Nephron (organoid): ENCODE data around the gene FAIM2.

ENCODE experiments used
- H3K27ac Mint-ChIP-seq, 3 experiments: 2 replicates each; pipeline ENCODE4 v1.8.0; 2020; ENCODE audit warnings: mixed read lengths in 3 of 3, mild to moderate bottlenecking in 2 of 3, moderate library complexity in 1 of 3
- H3K27me3 Mint-ChIP-seq: 2 replicates; pipeline ENCODE4 v1.8.0; 2021; ENCODE audit warnings: low read depth, mild to moderate bottlenecking, moderate library complexity, mixed read lengths
- H3K36me3 Mint-ChIP-seq: 2 replicates; pipeline ENCODE4 v1.8.0; 2020; ENCODE audit warnings: low read depth, mixed read lengths
- H3K4me1 Mint-ChIP-seq: 2 replicates; pipeline ENCODE4 v1.8.0; 2020; ENCODE audit warnings: mixed read lengths
- H3K4me3 Mint-ChIP-seq, 3 experiments: 2 replicates each; pipeline ENCODE4 v1.8.0; 2020; ENCODE audit warnings: mild to moderate bottlenecking in 3 of 3, mixed read lengths in 3 of 3, moderate library complexity in 2 of 3
- H3K9me3 Mint-ChIP-seq: 2 replicates; pipeline ENCODE4 v1.8.0; 2020; ENCODE audit warnings: mixed read lengths
- CTCF ChIP-seq, 3 experiments: fragments of 200-600 bp; sonication (generic); IDR thresholded peaks; one replicate each; pipeline ENCODE4 v1.5.0; 2021; ENCODE audit warnings: antibody characterized with exemption in 3 of 3; ENCODE audit not compliant: unreplicated experiment in 3 of 3

The FAIM2 gene

GRCh38 chr12:49941556-49942511 is 38.1 kb upstream of the FAIM2 start:
- Mint-ChIP-seq H3K4me3 (no peak overlapping the region), H3K9me3 (no peaks in the 10 kb centered on the region), H3K27ac (no peak overlapping the region), H3K27me3 (peaks cover 44% of the 10 kb centered on the region), H3K4me1 (peaks cover 18% of the 10 kb centered on the region), H3K36me3 (no peaks in the 10 kb centered on the region)
- TF ChIP-seq CTCF (IDR thresholded peaks at IDR 0.05; ENCODE audit: unreplicated experiment in 3 of 3) = no peak

GRCh38 chr12:49939707-49940106 is 36.0 kb upstream of the FAIM2 start:
- H3K36me3 Mint-ChIP-seq = peaks cover under 1% of the 10 kb centered on the region
- no peak overlapping the region for H3K27ac Mint-ChIP-seq
- TF ChIP-seq CTCF (IDR thresholded peaks at IDR 0.05; ENCODE audit: unreplicated experiment in 3 of 3) = no peak
- peaks cover 1% of the 10 kb centered on the region for H3K9me3 Mint-ChIP-seq
- peaks cover 32% of the 10 kb centered on the region for H3K27me3 Mint-ChIP-seq
- peaks cover 8% of the 10 kb centered on the region for H3K4me1 Mint-ChIP-seq
- no peak overlapping the region for H3K4me3 Mint-ChIP-seq

- H3K9me3 Mint-ChIP-seq = peaks cover 3% of the 10 kb centered on the region
- H3K36me3 Mint-ChIP-seq = peaks cover 4% of the 10 kb centered on the region
- no peak overlapping the region for H3K4me3 Mint-ChIP-seq
These were observed 35.6 kb upstream of the FAIM2 start for GRCh38 chr12:49939307-49939706.

GRCh38 chr12:49937639-49938300 is 34.1 kb upstream of the FAIM2 start:
- TF ChIP-seq CTCF (IDR thresholded peaks at IDR 0.05; ENCODE audit: unreplicated experiment in 3 of 3) = no peak
- H3K4me3 Mint-ChIP-seq = no peak overlapping the region
- H3K36me3 Mint-ChIP-seq = peaks cover 4% of the 10 kb centered on the region
- peaks cover 11% of the 10 kb centered on the region for H3K4me1 Mint-ChIP-seq
- H3K9me3 Mint-ChIP-seq = peaks cover 3% of the 10 kb centered on the region
- no peak overlapping the region for H3K27ac Mint-ChIP-seq
- H3K27me3 Mint-ChIP-seq = peaks cover 20% of the 10 kb centered on the region

More at GRCh38 chr12:49939307-49939706, 35.6 kb upstream of the FAIM2 start:
- Mint-ChIP-seq H3K4me1 (peaks cover 12% of the 10 kb centered on the region), H3K27me3 (peaks cover 29% of the 10 kb centered on the region), H3K27ac (no peak overlapping the region)
- TF ChIP-seq CTCF (IDR thresholded peaks at IDR 0.05; ENCODE audit: unreplicated experiment in 3 of 3) = no peak

- no peak for TF ChIP-seq CTCF (IDR thresholded peaks at IDR 0.05; ENCODE audit: unreplicated experiment in 3 of 3)
- peaks cover 15% of the 10 kb centered on the region for H3K4me1 Mint-ChIP-seq
- no peak overlapping the region for H3K4me3 Mint-ChIP-seq
- H3K27me3 Mint-ChIP-seq = peaks cover 18% of the 10 kb centered on the region
- peaks cover 3% of the 10 kb centered on the region for H3K9me3 Mint-ChIP-seq
- peaks cover 4% of the 10 kb centered on the region for H3K36me3 Mint-ChIP-seq
- no peak overlapping the region for H3K27ac Mint-ChIP-seq
These were observed 33.2 kb upstream of the FAIM2 start for GRCh38 chr12:49936925-49937324.
